HL-60 (cell line): ENCODE measurements around the gene IFI27.

Experiments
- DNase-seq, 2 experiments: peaks; one replicate each; pipeline ENCODE4 v3.0.0-alpha.2; 2010 to 2020; ENCODE audit warnings: low read depth in 1 of 2, low spot score in 1 of 2
- H3K27ac ChIP-seq: fragments of 250-450 bp; sonication (Bioruptor Pico); replicated peaks from 2 replicates; pipeline ENCODE4 v1.5.1; 2020; ENCODE audit warnings: mild to moderate bottlenecking, moderate library complexity
- H3K27me3 ChIP-seq: fragments of 250-450 bp; sonication (Bioruptor Pico); 2 replicates; pipeline ENCODE4 v1.5.1; 2021; ENCODE audit warnings: mild to moderate bottlenecking, moderate library complexity; ENCODE audit not compliant: insufficient read depth, poor library complexity, severe bottlenecking
- H3K4me3 ChIP-seq: replicated peaks from 2 replicates; pipeline ENCODE4 v1.5.1; 2011; ENCODE audit warnings: mild to moderate bottlenecking, control low read depth, low read length; ENCODE audit not compliant: insufficient read depth
- GABPA ChIP-seq: IDR thresholded peaks from 2 replicates; pipeline ENCODE4 v1.6.1; 2012; ENCODE audit warnings: low read depth
- POLR2AphosphoS5 ChIP-seq: IDR thresholded peaks from 2 replicates; pipeline ENCODE4 v1.6.1; 2012; ENCODE audit warnings: low read depth
- SPI1 ChIP-seq: IDR thresholded peaks from 2 replicates; pipeline ENCODE4 v1.6.1; 2012; ENCODE audit warnings: low read depth, mild to moderate bottlenecking, borderline replicate concordance
- TF ChIP-seq, protein P1 (sequence below): IDR thresholded peaks from 2 replicates; pipeline ENCODE4 v1.6.1; 2012; ENCODE audit warnings: low read depth; ENCODE audit not compliant: insufficient replicate concordance
- TF ChIP-seq, protein P2 (sequence below): IDR thresholded peaks from one replicate; pipeline ENCODE4 v1.5.1; 2011; ENCODE audit warnings: low read length, control low read depth, inconsistent platforms; ENCODE audit not compliant: insufficient read depth

Gene IFI27

DNA sequence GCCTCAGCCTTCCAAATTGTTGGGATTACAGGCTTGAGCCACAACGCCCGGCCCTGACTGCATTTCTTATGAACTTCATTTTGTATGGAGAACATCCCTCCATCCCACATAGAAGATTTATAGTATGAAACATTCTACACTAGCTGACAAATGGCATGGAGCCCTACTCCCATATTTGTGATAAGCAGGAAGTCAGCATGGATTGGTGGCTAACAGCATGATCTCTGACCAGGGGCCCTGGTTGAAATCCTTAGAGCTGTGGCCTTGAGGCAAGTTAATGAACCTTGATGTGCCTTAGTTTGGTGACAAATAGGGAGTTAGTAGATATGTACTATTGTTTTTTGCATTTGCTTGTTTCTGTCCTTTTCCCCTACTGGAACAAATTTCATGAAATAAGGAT lies 17.1 kb upstream of the IFI27 start:
- no peak for TF ChIP-seq POLR2AphosphoS5
- no peak for TF ChIP-seq SPI1
- TF ChIP-seq, protein P1, sequence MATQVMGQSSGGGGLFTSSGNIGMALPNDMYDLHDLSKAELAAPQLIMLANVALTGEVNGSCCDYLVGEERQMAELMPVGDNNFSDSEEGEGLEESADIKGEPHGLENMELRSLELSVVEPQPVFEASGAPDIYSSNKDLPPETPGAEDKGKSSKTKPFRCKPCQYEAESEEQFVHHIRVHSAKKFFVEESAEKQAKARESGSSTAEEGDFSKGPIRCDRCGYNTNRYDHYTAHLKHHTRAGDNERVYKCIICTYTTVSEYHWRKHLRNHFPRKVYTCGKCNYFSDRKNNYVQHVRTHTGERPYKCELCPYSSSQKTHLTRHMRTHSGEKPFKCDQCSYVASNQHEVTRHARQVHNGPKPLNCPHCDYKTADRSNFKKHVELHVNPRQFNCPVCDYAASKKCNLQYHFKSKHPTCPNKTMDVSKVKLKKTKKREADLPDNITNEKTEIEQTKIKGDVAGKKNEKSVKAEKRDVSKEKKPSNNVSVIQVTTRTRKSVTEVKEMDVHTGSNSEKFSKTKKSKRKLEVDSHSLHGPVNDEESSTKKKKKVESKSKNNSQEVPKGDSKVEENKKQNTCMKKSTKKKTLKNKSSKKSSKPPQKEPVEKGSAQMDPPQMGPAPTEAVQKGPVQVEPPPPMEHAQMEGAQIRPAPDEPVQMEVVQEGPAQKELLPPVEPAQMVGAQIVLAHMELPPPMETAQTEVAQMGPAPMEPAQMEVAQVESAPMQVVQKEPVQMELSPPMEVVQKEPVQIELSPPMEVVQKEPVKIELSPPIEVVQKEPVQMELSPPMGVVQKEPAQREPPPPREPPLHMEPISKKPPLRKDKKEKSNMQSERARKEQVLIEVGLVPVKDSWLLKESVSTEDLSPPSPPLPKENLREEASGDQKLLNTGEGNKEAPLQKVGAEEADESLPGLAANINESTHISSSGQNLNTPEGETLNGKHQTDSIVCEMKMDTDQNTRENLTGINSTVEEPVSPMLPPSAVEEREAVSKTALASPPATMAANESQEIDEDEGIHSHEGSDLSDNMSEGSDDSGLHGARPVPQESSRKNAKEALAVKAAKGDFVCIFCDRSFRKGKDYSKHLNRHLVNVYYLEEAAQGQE = no peak
- TF ChIP-seq, protein P2, sequence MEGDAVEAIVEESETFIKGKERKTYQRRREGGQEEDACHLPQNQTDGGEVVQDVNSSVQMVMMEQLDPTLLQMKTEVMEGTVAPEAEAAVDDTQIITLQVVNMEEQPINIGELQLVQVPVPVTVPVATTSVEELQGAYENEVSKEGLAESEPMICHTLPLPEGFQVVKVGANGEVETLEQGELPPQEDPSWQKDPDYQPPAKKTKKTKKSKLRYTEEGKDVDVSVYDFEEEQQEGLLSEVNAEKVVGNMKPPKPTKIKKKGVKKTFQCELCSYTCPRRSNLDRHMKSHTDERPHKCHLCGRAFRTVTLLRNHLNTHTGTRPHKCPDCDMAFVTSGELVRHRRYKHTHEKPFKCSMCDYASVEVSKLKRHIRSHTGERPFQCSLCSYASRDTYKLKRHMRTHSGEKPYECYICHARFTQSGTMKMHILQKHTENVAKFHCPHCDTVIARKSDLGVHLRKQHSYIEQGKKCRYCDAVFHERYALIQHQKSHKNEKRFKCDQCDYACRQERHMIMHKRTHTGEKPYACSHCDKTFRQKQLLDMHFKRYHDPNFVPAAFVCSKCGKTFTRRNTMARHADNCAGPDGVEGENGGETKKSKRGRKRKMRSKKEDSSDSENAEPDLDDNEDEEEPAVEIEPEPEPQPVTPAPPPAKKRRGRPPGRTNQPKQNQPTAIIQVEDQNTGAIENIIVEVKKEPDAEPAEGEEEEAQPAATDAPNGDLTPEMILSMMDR = no peak
- TF ChIP-seq GABPA = no peak
- H3K27me3 ChIP-seq = no peaks in the 10 kb centered on the region
- no peak for DNase-seq
- no peak overlapping the region for H3K27ac ChIP-seq
- no peak overlapping the region for H3K4me3 ChIP-seq

DNA sequence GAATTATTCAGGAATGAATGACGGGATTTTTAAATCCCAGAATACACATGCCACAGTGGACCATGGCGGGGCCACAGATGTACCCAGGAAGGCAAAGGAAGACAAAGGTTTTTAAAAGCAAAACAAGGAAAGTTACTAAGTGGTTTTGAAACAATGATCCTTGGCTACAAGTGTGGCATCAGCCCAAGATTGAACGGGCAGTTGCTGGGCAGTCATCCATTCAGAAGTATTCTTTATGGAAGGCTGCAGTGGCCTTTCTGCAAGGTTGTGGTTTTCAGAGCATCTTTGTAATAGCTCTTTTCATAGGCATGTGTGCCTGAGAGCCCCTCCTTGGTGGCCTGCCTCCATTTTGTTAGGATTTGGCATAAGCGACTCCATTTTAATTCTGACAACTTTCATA lies 13.4 kb upstream of the IFI27 start:
- H3K4me3 ChIP-seq = no peak overlapping the region
- no peaks in the 10 kb centered on the region for H3K27me3 ChIP-seq
- H3K27ac ChIP-seq = no peak overlapping the region
- DNase-seq = no peak
- TF ChIP-seq SPI1 = no peak
- no peak for TF ChIP-seq POLR2AphosphoS5
- TF ChIP-seq, protein P1 = no peak
- TF ChIP-seq, protein P2 = no peak
- TF ChIP-seq GABPA = no peak

DNA sequence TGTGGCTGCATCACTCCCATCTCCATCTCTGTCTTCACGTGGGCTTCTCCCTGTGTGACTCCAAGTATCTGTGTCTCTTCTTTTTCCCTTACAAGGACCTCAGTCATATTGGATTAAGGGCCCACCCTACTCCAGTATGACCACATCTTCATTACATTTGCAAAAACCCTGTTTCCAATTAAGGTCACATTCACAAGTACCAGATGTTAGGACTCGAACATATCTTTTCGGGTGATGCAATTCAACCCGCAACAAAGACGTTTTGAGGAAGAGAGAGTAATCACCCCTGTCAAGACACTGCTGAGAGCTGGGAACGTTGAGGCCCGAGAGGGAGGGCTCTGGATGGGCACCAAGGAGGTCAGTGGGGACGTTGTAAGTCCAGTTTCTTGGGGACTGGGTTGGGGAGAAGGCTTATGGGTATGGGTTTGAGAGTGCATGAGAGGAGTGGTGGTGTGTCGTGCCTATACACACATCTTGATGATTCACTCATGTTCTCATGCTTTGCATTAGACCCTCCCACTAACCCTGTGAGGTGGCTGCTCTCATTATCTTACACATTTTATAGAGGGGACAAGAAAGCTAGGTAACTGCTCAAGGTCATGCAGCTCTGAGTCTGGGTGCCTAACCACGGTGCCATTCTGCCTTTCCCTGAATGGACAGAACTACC lies 12.1 kb upstream of the IFI27 start:
- no peak for DNase-seq
- TF ChIP-seq, protein P1 = no peak
- TF ChIP-seq SPI1 (no peak), POLR2AphosphoS5 (no peak), GABPA (no peak)
- TF ChIP-seq, protein P2 = no peak
- Histone ChIP-seq H3K27ac (no peak overlapping the region), H3K27me3 (no peaks in the 10 kb centered on the region), H3K4me3 (no peak overlapping the region)
